Stimulated activated CD4-positive, alpha-beta T cell treated with anti-CD3 and anti-CD28 coated beads, TNF-alpha, amount 100 ng/mL, for 48 hours (primary cell): Measurements from ENCODE around the gene ATAD3A.

Experiments
- DNase-seq, 3 donors: peaks; one replicate each; pipeline ENCODE4 v3.0.0-alpha.2; 2020; ENCODE audit warnings: low read depth in 3 of 3

The ATAD3A gene

DNA sequence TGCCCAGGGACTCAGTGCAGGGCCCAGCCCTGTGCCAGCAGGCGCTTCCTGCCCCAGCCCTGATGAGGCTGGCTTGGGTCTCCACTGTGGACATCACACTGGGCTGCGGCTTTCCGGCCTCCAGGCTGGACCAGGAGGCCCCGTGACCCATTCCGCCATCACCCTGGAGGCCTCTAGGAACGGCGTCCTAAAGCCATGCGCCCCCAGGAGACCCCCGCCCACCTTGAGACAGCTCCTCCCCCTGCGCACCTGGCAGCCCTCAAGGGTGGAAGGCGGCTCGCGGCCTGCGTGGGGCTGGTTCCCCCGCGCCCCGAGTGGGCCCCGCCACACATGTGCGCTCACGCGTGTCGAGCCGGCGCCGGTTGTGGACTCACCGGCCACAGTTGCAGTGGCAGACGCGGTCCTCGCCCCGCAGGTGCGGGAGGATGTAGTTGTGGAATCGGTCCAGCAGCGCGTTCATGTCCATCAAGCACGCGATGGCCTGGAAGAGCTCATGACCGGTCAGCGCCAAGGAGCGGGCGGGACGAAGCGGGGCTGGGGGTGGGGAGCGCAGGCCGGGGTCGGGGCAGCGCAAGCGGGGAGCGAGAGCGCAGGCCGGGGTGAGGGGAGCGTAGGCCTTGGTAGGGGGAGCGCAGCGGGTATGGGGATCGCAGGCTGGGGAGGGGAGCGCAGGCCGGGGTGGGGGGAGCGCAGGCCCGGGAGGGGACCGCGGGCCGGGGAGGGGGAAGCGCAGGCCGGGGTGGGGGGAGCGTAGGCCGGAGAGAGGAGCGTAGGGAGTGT lies 27.5 kb downstream of the ATAD3A start:
- no peak for DNase-seq

DNA sequence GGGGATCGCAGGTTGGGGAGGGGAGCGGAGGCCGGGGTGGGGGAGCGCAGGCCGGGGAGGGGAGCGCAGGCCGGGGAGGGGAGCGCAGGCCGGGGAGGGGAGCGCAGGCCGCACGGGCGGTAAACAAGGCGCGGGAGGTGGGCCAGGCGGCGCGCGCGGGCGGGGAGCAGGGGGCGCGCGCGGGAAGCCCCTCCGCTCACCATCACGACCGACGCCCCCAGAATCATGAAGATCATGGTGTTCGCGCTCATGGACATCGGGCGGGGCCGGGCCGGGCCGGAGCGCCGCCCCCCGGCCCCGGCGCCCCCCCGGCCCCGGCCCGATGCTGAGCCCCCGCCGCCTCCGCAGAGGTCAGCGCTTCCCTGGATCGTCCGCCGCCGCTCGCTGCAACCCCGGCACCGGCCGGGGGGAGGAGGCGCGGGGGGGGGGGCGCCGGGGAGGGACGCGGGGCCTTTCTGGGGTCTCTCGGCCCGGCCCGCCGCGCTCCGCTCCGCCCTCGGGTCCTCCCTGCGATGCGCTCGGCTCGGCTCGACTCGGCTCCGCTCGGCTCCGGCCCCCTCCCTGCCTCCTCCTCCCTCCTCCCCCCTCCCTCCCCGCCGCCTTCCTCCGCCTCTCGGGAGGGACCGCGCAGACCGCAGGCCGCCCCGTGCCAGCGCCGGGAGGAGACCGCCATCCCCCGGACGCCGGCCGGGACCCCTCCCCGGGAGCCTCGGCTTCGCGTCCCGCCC lies 28.3 kb downstream of the ATAD3A start, which contains the start of gene TMEM240:
Gene TMEM240 (minus strand): TSS at position 535 of the 728 bp plus-strand sequence. CDS start 278 bp downstream, at position 257.
- peak; percentile 31 to 56 (median 34) for DNase-seq

DNA sequence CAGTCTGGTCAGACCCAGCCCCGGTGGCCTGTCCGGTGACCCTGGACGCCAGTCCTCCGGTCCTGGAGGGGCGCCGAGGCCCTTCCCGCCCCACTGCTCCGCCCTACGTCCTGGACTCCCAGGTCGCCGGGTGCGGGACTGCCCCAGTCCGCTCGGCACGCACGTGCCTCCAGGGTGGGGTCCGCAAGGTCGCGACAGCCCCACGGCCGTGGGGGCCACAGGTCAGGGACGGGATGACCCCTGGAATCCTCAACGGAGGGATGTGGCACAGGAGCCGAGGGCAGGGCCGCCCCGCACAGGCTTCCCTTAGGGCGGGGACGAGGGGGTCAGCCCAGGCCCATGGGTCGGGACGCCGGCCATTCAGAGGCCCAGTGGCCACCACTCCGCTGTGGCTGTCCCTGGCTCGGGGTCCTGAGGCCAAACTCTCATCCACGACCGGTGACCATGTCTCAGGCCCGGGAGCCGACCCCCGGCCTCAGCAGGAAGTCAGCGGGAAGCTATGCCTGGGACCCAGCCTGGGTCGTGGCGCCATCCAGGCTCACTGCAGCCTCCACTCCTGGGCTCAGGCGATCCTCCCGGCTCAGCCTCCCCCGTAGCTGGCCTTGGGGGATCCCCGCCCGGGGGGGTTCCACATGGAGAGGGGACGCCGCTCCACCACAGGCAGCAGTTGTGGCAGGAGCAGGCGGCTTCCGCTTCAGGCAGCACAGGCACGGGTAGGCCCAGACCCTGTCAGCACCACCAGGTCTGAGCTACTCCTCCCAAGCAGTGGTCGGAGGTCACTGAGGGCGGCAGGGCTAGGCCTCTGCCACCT lies 29.1 kb downstream of the ATAD3A start:
- no peak for DNase-seq

DNA sequence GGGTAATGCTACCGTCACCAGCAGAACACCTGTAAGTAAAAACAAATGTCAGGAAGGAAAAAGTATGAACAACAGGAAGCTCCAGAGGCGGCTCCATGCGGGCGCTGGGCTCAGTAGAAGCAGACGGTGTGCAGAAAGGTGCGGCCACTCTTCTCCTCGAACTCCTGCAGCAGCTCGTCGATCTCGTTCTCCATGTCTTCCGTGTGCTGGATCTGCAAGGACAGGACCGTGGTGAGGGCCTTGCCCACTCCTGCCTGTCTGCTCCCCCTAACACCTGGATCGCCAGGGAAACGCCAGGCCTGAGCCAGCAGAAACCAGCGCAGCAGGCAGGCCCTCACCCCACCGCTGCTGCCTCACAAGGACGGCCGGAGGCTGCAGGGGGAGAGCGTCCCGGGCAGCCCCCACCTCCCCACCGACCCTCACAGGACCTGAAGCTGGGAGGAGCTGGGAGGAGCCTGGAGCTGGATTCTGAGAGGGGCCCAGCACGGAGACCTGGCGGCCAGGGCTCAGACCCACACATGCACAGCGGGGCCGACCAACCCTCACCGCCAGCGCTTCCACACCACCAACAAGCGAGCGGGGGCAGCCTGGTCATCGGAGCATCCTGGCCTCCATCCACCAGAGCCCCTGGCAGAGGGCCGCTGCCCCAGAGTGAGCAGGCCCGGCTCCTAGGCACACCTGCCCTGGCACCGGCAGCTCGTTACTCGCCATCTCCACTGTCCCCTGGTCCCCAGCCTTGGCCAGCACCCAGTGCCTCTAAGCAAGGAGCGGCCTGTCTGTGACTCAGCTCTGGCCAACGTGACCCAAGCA lies 30.2 kb downstream of the ATAD3A start:
- no peak for DNase-seq

DNA sequence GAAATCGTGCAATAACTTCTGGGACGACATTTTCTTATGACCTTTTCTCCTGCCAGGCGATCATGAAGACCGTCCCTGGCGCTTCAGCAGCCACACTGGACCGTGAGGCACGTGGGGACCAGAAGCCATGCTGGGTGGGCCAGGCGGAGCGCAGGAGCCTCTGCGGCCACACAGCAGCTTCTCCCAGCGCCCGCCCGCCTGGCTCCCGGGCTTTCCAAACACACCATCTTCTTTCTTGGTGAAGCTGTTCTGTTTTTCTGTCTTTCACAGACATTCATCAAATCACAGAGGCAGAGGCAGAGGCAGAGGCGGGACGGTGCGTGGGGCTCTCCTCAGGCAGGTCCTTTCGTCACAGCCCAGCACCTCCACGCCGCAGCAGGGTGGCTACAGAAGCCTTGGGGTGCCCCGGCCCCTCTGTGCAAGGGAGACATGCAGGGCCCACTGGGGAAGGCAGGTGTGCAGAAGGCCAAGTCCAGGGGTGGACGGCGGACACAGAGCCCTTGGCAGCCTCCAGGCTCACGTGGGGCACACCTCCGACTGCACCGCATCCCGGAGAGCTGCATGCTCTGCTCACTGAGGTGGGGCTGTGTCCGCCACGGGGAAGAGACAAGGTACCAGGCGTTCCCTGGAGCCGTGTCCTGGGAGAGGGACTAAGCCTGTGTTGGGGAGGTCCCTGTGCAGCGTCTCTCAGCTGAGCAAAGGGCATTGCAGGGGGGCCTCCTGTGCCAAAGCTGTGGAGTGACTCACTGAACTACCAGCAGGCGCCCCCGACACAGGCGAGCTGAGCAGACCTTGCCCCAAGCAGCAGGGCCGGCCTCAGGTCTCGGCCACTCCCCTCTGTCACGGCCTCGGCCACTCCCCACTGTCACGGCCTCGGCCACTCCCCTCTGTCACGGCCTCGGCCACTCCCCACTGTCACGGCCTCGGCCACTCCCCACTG lies 31.1 kb downstream of the ATAD3A start:
- DNase-seq = no peak

DNA sequence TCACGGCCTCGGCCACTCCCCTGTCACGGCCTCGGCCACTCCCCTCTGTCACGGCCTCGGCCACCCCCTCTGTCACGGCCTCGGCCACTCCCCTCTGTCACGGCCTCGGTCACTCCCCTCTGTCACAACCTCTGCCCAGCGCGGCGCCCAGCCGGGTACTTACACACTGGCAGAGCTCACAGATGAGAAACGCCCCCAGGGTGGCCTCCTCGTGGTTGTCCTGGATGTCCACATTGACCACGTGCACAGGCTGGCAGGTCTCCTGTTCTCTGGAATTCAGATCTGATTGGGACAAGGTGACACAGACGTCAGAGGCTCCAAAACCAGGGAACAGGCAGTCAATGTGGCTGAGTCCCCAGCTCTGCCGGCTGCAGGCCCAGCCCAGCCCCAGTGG lies 31.7 kb downstream of the ATAD3A start:
- DNase-seq = no peak

DNA sequence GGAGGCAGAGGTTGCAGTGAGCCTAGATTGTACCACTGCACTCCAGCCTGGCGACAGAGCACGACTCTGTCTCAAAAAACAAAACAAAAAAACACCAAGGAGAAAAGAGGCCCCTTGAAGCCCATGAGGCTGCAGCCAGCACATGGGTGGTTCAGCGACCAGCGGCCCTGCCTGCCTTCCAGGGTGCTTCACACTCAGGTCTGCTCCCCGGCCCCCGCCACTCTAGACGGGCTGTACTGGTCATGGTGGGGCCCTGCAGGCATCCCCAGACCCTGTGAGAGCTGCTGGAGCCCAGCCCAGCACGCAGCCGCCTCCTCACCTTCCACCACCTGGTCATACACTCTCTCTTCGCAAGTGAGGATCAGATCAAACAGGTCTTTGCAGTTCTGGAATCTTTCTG lies 32.6 kb downstream of the ATAD3A start:
- no peak for DNase-seq

DNA sequence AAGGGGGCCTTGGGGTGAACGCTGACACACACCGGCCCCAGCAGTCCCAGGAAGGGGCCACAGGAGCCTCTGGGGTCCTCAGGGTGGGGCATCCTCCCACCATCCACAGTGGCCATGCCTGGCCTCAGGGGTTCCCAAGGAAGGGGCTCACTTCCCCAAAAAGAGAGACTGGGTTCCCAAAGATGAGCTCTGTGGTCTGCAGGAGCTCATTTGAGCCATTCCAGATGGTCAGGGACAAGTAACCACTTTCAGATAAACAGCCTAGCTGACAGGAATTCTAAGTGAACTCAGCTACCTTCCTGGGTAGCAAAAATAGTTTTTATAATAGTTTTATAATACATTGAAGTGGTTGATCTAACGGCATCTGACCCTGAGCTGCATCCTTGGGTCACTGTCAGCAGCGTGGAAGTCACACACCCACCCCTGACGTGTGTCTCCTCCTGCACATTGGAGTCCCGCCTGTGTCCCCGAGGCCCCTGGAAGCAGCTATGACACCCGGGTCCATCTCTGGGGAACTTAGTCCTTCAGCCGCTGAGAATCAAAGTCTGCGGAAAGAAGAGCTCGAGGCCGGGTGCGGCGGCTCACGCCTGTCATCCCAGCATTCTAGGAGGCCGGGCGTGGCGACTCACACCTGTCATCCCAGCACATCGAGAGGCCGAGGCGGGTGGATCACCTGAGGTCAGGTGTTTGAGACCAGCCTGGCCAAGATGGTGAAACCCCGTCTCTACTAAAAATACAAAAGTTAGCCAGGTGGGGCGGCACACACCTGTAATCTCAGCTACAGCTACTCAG lies 34.2 kb downstream of the ATAD3A start:
- DNase-seq = no peak

DNA sequence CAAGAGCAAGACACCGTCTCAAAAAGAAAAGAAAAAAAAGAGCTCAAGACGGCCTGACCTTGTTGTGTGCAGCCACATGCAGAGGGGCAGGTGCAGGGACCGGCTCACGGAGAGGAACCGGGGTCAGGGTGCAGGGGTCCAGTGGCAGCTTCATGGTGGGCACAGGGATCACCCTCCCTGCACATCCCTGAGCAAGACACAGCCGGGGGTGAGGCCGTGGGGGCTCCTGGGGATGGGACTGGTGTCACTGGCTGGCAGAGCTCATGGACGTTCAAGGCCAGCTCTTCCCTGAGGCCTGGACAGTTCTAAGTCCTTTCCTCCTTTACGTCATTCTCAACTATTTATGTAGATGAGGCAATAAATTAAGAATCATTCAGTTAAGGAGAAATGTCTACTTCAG lies 35.0 kb downstream of the ATAD3A start:
- no peak for DNase-seq

DNA sequence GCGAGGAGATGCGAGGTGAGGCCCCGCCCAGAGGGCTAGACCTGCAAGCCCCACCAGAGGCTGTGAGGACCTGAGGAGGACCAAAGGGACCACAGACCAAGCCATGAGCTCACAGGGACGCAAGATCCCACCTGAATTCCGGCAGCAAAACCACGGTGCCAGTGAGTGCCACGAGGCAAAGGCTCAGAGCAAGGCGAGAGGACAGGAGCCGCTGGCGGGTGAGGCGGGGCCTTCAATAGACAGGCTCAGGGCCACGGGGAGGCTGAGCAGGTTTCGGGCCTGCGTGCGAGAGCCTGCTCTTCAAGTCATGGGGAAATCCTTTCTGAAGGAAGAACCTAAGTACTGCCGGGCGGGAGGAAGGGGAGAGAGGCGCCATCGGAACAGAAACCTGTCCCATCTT lies 35.5 kb downstream of the ATAD3A start:
- no peak for DNase-seq

DNA sequence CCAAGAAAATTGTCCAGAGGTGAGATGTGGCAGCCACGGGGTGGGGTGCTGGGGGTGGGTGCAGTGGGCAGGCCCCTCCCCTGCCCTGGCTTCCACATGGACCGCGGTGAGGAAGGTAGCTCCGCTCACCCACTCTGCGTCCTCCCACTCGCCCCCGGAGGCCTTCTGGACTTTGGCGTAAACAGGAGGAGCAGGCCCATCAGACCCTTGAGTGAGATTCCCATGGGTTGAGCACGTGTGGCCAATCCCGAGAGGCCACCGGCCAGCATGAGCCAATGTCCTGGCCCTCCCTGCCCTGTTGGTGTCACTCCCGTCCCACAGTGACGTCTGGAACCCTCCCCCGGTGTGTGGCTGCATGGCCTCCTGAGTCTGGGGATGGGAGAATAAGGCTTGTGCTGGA lies 36.6 kb downstream of the ATAD3A start:
- no peak for DNase-seq

DNA sequence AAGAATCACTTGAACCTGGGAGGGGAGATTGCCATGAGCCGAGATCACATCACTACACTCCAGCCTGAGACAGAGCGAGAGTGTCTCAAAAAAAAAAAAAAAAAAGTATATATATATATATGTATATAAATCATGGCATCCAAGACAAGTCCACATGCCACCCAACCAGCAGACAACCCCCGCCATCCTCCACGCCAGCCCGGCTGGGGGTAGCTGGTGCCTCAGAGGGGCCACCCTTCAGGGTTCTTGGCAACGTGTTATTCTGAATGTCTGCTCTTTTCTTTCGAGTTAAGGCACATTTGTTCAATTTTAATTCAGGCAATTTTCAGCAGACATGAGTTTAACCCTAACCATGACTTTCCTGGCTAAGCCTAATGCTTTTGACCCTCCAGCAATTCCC lies 38.1 kb downstream of the ATAD3A start:
- DNase-seq = no peak

DNA sequence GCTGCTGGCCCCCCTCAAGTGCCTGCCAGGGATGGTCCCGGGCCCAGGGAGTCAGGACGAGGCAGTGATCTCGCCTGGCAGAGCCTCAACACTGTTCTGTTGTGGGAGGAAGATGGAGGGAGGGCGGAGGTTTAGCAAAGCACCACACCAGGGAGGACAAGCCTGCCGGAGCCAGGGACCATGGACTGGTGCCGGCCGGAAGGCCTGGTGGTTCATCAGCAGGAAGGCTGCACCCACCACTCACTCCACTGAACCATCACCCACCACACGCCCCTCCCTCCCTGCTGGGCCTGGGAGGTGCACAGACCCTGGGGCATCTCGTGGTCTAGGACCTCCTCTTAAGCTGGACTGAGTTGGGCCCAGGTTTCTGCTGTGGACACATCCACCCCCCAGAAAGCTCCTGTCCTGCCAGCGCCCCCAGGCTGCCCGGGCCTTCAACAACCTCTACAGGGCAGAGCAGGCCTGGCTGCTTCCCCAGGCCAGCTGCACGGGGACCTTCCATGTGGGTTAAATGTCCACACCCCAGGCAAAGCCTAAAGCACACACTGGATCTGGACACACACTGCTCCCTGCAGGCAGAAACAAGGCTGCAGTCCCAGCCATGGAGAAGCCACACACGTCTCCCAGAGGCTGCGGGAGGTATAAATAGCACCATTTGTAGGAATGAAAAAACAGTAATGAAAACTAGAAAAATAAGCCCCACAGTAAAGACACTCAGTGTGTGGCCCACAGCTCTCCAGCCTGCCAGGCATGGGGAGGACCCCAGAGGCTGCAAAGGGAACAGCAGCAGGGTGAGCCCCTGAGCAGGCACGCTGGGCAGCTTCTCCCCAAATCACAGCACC lies 38.9 kb downstream of the ATAD3A start:
- DNase-seq = no peak

DNA sequence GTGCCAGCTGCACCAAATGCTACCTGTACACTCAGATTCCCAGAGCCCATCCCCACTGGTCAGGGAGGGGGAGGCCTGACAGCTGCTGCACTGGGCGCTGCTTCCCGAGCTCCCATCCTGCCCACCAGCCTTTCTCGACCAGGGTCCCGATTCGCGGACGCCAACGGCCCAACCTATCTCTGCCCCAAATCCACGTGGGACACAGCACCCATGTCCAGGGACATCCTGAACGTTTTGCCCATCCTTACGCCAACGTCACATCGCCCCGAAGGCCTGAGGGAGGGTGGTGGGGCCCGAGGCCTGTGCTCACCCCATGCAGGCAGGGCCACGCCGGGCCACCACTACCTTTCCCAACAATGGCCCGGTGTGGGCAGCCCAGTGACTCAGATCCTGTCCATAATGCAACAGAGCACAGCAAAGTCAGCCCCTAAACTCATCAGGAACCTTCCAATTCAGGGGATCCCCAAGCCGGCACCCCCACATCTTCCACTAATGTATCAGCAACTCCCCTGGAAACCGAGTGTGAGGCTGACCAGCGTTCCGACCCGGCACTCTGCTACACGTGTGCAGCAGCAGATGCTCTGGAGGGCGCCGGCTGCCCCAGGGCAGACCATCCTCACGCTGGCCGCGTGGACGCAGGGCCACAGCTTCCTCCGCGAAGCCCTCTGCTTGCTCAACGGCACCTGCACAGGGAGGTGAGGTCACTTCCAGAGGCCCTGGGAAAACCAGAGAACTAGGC lies 39.7 kb downstream of the ATAD3A start:
- no peak for DNase-seq

DNA sequence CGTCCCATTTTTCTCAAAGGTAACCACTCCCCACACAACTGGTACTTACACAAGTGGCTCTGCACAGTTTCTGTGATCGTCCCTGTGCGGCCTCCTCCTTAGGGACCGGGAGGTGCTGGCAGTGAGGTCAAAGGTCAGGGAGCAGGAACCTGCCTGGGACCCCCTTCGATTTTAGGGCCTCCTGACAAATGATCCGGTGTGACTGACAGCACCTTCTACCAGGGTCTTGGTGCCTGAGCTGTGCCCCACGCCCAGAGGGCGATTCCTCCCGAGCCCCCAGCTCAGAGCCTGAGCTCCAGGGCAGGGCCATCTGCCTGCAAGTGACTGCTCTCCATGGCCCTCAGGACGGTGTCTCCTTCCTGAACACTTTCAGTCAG lies 40.3 kb downstream of the ATAD3A start:
- no peak for DNase-seq

DNA sequence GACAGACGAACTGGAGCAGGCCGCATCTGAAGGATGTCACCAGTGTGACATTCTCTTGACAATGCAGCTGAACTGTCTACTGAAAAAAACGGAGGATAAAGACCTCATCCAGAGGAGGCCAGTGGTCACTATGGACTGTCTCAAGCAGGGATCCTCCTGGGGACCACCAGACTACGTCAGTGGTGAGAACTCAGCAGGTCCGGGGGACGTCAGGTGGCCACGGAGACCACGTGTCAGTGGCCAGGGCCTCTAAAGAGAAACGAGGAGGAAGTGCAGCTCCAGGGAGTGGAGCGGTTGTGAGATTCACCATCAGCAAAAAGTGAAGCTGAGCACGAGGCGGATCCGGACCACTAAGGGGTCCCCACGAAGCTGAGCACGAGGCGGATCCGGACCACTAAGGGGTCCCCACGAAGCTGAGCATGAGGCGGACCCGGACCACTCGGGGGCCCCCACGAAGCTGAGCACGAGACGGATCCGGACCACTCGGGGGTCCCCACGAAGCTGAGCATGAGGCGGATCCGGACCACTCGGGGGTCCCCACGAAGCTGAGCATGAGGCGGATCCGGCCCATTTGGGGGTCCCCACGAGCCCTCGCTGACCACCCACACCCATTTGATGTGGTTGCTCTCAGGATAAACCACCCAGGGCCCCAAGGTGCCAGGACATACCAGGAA lies 42.0 kb downstream of the ATAD3A start:
- DNase-seq = no peak

DNA sequence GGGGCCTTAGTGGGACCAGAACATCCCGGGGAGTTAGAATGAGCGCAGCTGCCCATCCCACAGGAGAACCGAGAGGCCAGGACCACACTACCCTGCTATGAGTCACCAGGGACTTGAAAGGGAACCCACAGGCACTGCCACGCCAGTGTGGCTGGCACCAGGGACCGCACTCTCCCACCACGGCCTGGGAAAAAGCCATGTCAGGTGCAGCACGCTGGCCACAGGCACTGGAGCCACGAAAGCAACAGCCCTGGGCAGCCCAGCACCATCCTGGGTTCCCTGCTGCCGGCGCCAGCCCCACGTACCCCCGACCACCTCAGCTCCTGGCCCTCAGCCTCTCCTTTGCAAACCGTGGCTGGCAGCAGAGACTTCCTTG lies 42.6 kb downstream of the ATAD3A start:
- no peak for DNase-seq
